GM21447 (cell line): ENCODE measurements around the gene SNX3.

Experiments
- ATAC-seq: cut with Tn5 transposase; IDR thresholded peaks from one replicate; pipeline ENCODE4 v1.9.1; 2021; ENCODE audit not compliant: unreplicated experiment

Gene SNX3

DNA sequence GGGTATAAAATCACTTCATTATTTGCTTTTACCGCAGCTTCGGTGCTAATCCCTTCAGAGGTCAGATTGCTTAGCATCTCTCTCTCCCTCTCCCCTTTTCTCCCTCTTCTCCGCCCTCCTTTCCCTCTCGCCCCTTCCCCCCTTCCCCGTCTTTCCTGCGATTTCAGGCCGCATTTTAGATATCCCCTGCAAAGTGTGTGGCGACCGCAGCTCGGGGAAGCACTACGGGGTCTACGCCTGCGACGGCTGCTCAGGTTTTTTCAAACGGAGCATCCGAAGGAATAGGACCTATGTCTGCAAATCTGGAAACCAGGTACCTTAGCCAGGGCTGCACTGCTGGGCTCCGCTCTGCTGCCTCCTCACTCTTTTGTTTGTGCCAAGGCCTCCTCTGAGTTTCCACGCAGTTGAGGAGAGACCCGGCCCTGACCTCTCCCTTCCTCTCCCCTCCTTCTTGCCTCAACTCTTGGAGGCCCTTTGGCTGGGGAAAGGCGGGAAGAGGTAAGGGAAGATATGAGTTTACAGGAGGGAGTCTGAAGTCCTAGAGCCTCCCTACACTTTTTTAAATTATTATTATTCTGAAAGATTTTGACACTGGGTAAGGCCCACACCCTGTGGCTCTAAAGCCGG lies 89.4 kb downstream of the SNX3 start:
- no peak for ATAC-seq

DNA sequence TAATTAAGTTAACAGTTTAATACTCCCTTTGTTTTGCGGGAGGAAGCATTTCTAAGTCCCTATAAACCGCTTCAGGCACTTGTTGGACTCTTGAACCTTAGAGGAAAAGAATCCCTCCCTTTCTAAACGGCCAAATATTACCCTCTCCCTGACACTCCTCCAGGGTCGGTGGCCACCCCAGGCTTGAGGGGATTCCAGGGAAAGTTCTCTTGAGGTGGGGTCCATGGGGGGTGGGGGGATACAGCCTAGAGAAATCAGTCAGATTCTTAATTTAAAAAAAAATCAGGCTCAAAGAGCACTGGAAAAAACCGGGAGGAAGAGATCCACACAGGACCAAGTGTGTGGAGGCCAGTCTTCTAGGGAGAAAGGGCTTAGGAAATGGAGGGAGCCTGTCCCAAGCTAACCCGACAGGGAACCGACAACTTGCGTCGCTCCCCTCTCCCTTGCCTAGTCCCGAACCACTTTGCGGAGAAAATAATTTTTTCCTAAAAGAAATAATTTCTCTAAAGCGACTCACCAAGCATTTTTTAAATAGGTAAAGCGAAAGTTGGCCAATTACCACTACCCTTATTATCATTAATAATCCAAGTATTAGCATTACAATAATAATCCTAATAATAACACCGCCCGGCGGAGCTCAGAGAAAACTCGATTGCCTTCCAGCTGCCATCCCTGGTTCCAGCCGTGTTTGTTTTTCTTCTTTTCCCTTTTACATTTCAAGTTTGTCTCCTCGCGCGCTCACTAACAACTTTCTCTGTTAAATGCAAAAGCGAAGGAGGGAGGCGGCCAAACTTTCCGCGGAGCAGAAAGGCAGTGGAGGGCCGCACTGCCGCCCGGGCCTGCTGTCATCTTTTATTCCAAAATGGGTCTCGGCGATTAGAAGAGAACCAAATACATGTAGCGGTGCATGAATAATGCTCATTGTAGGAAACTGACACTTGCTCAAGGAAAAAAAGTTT lies 90.2 kb downstream of the SNX3 start:
- no peak for ATAC-seq

DNA sequence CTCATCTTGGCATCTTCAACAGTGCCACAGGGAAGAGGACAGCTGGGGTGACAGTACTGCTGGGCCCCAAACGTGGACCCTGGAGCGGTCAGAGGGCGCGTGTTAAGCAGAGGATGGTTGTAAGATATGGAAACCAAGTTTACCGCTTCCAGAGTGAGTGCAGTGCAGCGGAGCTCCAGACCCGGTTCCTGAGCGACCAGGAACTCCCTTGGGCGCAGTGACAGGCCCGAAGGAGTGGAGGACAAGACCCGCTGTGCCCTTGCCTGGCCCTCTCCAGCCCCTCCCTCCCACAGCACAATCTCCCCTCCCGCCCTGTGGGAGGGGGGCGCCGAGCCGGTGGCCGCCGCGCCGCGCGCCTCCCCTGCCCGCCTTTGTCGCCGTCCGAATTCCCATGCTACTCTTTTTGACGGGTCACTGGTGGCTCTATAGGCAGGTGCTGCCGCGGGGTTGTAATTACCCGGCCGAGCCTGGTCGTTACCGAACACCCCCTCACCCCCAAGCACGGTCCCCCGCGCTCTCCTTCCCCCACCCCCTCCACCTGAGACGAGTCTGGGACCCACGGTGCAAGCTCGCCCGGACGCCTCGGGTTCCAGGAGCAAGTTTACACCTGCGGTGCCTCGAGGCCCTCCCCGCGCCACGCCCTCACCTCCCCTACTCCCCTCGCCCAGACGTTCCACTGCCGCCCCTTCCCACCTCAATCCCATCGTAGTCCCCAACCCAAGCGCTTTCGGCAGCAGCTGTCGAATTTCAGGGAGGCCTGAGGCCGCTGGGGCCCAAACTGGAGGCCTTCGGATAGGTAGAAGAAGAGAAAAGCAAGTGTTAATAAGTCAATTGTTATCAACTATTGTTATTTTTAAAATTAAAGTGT lies 91.1 kb downstream of the SNX3 start:
- ATAC-seq, result no peak

DNA sequence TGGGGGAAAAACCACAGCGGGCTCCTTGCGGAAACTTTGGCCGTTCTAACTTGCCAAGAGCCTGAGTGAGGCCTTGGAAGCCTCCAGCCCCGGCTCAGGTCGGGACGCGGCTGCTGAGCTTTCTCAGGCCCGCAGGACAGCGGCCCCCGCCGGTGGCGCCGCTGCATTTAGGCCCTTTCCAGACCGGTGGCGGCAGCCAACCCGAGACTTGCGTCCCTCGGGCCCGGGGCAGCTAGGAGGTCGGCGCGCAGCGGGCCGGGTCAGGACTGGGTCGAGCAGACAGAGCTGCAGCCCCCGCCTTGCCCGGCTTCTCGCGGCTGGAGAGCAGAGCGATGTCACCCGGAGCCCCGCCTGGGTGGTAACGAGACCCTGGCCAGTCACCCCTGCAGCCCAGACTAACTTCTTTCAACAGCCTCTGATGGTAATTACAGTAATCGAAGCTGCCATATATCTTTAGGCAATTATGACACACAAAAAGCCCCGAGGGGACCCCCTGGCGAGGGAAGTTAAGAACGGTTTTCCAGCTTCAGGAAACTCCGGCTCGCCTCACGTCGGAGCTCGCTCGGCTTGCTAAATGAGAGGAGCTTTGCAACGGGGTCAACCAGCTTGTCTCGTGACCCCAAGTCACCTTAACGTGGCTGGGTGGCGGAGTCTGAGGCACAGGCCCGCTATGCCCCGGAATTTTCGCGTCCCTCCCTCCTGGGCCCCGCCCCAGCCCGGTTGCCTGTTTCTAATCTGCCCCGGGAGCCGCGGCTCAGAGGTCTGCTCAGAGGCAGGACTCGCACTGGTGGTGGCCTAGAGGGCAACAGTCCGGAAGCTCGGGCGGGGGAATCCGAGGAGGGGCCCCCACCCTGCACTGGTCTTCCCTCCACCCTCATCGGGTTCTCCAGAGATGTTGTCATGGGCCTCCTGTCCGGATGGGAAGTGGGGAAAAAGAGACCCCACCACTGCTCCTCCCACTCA lies 92.1 kb downstream of the SNX3 start:
- ATAC-seq, result no peak

DNA sequence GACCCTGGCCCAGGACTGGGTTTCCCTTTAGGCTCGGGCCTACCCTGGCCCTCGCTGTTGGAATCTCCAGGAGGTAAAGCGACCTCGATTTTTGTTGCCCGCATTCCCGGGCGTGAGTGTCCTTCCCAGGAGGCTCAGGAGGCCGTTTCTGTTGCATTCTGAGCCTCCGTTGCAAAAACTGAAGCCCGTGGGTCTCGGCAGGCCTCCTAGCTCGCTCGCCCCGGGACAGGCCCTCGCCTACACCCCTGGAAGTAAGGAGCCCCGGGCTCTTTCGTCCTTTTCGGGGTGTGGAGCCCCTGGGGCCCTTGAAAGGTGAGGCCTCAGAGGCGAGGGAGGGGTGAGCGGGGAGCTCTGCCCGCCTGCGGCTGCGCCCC lies 92.8 kb downstream of the SNX3 start:
- ATAC-seq, result no peak

DNA sequence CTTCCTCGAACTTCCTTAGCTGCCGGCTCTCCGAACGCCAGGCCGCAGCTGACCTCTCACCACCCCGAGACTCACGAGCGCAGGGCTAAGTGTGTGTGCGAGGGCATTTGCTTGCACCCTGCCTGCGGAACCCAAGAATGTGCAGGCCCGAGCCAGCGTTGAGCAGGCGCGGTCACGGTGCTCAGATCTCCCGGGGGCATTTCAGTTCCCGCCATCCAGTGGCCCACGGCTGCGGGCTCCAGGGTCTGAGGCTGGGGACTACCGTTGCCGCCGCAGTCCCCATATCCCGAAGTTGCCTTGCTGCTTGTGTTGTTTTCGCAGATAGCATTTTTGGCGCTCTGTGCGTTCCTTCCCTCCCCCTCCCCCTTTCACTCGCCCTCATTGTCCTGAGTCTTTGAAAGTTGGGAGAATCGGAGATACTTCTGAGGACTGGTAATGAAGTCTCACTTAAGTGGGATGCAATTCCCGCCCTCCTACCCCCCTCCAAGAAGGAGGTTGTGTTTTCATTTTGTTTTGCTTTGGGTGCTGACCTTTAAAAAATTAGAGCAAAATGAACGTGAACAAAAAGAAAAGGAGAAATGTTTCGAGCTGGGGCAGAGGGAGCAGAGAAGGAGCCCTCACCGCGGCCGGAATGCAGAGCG lies 93.3 kb downstream of the SNX3 start:
- no peak for ATAC-seq

DNA sequence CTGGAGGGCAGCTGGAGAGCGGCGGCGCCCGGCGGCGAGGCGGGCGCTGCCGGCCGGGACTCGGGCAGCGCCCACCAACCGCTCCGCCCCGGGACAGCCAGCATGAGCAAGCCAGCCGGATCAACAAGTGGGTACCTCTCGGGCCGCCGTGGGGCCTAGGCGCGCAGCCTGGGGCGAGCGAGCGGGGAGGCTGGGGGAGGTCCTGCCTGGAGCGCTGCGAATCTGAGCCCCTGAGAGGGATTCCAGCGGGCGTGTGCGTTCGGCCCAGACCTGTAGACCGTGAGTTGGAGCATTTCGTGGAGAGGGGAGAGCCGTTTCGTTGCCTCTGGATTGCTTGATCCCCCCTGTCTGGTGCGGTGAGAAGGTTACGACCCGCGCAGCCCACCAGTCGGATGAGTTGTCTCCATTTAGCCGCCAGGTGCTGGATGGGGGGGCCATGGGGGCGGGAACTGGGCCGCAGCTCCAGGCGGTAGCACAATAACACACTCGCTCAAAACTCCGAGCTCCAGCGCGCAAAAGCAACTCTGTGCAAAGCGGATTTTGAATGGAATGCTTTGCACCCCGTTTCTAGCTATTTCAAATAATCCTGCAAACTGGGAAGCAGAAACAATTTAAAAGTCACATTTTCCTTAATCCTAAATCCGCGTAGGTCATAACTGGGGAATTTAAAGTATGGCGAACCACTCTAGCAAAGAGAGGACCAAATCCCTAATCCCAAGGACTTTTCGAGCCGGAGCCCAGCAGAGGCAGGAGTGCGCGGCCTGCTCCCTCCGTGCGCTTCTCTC lies 94.0 kb downstream of the SNX3 start:
- ATAC-seq, result no peak

DNA sequence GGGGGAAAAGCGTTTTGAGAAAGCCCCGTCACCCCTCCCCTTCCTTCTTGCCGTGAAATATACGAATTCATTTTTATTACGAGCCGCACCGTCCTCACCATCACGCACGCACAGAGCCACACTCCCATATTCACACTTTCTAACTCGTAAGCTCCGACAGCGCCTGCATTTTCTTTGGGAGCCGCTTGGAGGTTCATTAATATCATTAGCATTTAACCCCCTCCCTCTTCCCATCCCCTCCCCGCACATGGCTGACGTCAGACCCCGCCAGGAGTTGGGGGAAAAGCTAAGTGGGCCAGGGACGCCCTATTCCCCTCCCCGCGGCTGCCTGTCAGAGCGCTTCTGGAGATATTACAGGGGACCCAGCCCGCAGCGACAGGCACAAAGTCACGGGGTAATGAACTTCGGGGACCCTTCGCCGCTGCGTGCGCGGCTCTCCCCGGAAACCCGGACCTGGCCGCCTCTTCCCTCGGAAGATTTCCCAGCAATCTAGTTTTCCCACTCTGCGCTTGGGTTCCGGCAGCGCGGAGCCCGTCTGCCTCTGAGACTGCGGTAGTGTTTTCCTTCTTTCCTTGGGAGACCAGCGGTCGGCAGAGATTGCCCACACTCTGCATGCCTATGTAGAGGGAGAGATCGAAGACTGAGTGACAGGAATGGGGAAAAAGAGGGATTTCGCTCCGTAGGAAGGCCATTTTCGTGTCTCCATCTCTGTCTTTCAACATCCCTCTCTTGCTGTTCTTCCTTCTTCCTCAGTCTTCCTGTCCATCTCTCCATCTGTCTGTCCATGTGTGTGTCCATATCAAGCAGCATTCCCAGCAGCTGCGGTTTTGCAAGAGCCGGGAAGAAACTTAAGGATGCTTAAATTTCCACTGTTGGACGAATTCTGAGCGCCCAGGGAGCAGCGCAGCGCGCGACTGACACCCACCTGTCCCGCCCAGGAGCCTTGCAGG lies 94.9 kb downstream of the SNX3 start, which contains the start of gene NR2E1:
Gene NR2E1, plus strand, starts transcription at position 309 of the 950 bp plus-strand sequence. CDS start 744 bp downstream, outside the sequence.
- no peak for ATAC-seq

DNA sequence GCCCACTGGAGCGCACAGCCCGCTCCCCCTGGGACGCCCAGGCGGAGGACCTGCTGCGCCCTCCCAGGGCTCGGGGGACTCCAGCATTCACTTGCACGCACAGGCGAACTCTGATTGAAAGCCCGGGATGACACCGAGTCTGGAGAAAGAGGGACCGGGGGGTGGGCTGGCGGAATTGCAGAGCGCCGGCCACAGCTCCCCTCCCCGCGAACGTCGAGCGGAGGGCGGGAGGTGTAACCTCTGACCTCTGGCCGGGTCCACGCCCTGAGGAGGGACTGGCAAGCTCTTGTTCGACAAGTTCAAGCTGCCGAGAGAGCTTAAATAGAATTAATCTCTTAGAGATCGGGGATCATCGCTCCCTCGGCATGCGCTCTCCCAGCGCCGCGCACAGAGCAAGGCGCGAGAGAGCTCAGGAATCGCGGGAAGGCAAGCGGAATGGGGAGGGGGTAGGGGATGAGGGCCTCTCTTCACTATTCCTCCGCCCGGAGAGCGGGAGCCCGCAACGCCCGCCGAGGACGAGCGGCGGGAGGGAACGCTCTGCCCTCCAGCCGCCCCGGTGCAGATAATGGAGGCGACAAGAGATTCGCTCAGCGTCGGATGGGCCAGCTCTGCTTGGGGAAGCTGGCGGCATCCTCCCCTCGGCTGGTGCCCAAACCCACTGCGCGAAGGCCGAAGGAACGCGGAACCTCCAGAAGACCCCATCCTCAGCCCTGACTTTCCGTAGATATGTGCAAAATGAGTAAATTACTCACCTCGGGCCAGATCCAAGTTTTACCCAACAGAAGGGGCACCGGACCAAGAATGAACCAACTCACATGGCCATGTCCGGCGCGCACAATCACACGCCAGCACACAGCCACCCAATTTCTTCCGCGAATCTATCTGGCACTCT lies 95.8 kb downstream of the SNX3 start:
- ATAC-seq, result no peak

DNA sequence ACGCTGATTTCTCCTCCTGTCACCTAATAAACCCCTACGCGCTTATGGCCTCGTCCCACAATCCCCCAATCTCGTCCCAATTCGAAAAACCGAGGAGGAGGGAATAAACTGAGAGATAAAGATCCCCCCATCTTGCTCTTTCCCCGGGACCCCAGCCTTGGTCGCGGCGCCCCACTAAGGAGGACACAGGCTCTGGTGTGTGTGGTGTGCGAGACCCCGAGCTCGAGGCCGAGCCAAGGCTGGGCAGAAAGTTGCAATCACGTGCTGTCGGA lies 96.4 kb downstream of the SNX3 start:
- no peak for ATAC-seq

DNA sequence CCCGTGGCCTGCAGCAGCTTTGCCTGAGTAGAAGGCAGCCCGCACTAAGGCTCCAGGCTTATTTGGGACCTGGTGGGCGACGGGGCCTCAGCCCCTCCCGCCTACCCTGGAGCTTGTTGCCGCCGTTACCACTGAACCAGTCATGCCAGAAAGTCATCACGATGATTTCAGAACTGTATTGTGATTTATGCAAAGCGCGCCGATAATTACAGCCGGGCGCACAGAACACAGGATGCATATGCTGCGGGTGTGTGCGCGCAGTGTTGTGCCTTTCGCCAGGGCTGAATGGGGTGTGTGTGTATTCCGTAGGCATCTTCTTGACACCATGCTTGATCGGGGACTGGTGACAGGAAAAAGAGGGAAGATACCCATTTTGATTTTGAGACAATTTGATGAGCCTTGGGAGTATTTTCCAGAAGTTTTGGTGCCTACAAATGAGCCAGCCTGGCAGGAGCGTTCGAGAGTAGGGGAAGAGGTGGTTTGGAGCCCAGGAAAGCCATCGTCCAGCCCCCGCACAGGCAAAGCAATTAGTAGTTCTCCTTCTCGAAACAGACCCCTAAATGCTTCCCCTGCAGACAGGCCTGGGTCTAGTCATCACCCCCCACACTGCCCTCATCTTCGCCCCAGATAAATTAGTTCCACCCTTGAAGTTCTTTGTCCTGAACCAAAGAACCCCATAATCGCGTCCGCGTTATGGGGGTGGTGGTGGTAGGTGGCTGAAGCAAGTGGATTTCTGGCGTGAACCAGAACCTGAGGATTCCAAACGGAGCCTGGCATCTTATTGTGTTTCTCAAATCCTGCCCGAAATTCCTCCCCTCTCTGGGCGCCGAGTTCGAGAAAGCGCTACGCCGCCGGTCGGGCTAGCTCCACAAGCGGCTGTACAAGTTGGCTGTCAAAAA lies 96.9 kb downstream of the SNX3 start:
- ATAC-seq, result no peak

DNA sequence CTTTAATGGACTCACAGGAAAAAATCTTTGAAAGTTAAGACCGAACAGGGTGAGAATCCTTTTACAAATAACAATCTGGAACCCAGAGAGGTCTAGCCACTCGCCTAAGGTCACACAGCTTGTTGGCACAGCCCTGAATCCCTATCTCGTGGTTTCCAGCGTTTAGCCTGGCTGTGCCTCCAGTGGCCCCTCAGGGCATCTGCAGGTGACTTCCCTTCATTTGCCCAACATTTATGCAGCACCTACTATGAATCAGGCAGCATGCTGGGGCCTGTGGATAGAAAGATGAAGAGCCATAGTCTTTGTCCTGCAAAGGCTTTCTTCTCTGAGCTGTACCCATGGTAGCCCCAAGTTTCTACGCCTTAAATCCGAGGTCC lies 97.6 kb downstream of the SNX3 start:
- no peak for ATAC-seq

DNA sequence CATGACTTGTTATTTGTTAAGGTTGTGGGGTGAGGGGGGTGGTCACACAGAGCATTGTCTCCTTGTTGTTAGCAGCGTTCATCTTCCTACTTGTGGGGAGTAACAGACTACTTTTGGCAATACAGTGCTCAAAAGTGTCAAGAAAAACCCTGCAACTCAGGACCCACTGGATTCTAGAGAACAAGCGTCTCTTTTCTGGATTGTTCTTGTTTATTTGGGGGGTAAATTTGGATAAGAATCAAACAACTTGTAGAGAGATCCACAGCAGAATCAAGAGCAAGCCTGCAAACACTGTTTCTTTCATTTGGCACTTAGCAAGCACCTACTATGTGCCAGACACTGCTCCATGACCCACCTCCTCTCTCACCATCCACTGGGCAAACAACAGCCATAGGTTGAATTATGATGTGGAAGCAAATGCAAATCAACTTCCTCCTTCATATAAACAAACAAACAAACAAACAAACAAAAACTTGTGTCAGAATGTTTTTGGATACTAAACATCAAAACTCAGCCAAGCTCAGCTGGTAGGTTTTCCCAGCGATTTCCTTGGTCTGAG lies 99.0 kb downstream of the SNX3 start:
- no peak for ATAC-seq
